H9 (cell line): ENCODE results near the gene CPT1A. TPM values are rescaled to one million over a fixed set of nuclear protein-coding genes. Genes with fewer than 3 reads are reported as not detected.
A peak's percentile ranks its signal among the peaks of the same experiment; 100 is the strongest.

ENCODE experiments used
- DNase-seq: peaks from one replicate; pipeline ENCODE4 v3.0.0-alpha.2; 2017
- H2AFZ ChIP-seq: one replicate; pipeline ENCODE4 v1.6.1; 2013; ENCODE audit warnings: mild to moderate bottlenecking, low read length, control low read depth, moderate library complexity
- H2AK5ac ChIP-seq: 2 replicates; pipeline ENCODE4 v1.6.1; 2013; ENCODE audit warnings: low read length, control low read depth, mixed read lengths; ENCODE audit not compliant: insufficient read length
- H2BK120ac ChIP-seq: one replicate; pipeline ENCODE4 v1.6.1; 2013; ENCODE audit warnings: low read depth, mild to moderate bottlenecking, low read length, control low read depth, inconsistent platforms; ENCODE audit not compliant: poor library complexity, severe bottlenecking
- H2BK12ac ChIP-seq: 2 replicates; pipeline ENCODE4 v1.6.1; 2013; ENCODE audit warnings: low read length, control low read depth, mixed read lengths, low read depth; ENCODE audit not compliant: insufficient read length
- H2BK15ac ChIP-seq: 2 replicates; pipeline ENCODE4 v1.6.1; 2013; ENCODE audit warnings: low read depth, low read length, control low read depth
- H2BK20ac ChIP-seq: one replicate; pipeline ENCODE4 v1.6.1; 2013; ENCODE audit warnings: low read depth, mild to moderate bottlenecking, low read length, control low read depth, inconsistent platforms; ENCODE audit not compliant: poor library complexity, severe bottlenecking
- H2BK5ac ChIP-seq: 2 replicates; pipeline ENCODE4 v1.6.1; 2013; ENCODE audit warnings: low read length, control low read depth, mixed read lengths; ENCODE audit not compliant: insufficient read length
- H3K14ac ChIP-seq: 2 replicates; pipeline ENCODE4 v1.6.1; 2013; ENCODE audit warnings: low read length, control low read depth; ENCODE audit not compliant: insufficient read depth
- H3K18ac ChIP-seq: 2 replicates; pipeline ENCODE4 v1.6.1; 2013; ENCODE audit warnings: low read depth, mild to moderate bottlenecking, mixed read lengths, low read length, control low read depth; ENCODE audit not compliant: insufficient read length
- H3K23ac ChIP-seq: 2 replicates; pipeline ENCODE4 v1.6.1; 2013; ENCODE audit warnings: low read length, control low read depth, mixed read lengths, low read depth; ENCODE audit not compliant: insufficient read length
- H3K23me2 ChIP-seq: 2 replicates; pipeline ENCODE4 v1.6.1; 2013; ENCODE audit warnings: low read depth, mild to moderate bottlenecking, mixed read lengths, low read length, control low read depth; ENCODE audit not compliant: insufficient read length, poor library complexity, severe bottlenecking
- H3K27ac ChIP-seq: 2 replicates; pipeline ENCODE4 v1.5.1; 2013; ENCODE audit warnings: low read length, control low read depth, mixed read lengths, low read depth; ENCODE audit not compliant: insufficient read length
- H3K27me3 ChIP-seq: 2 replicates; pipeline ENCODE4 v1.6.1; 2013; ENCODE audit warnings: low read length, control low read depth, inconsistent platforms; ENCODE audit not compliant: insufficient read depth
- H3K4ac ChIP-seq: 2 replicates; pipeline ENCODE4 v1.6.1; 2013; ENCODE audit warnings: low read depth, mild to moderate bottlenecking, control low read depth, inconsistent platforms, low read length, moderate library complexity
- H3K4me1 ChIP-seq: 2 replicates; pipeline ENCODE4 v1.6.1; 2013; ENCODE audit warnings: low read length, control low read depth, inconsistent platforms; ENCODE audit not compliant: insufficient read depth
- H3K4me2 ChIP-seq: 2 replicates; pipeline ENCODE4 v1.6.1; 2013; ENCODE audit warnings: low read length, control low read depth, mixed read lengths; ENCODE audit not compliant: insufficient read length, insufficient read depth
- H3K56ac ChIP-seq: 2 replicates; pipeline ENCODE4 v1.6.1; 2013; ENCODE audit warnings: low read depth, mild to moderate bottlenecking, mixed read lengths, low read length, control low read depth; ENCODE audit not compliant: insufficient read length
- H3K79me1 ChIP-seq: 2 replicates; pipeline ENCODE4 v1.6.1; 2013; ENCODE audit warnings: low read depth, mild to moderate bottlenecking, moderate library complexity, low read length, control low read depth, inconsistent platforms; ENCODE audit not compliant: insufficient read depth, poor library complexity, severe bottlenecking
- H3K79me2 ChIP-seq: 2 replicates; pipeline ENCODE4 v1.6.1; 2013; ENCODE audit warnings: low read length, control low read depth, inconsistent platforms; ENCODE audit not compliant: insufficient read depth
- H3K9ac ChIP-seq: 2 replicates; pipeline ENCODE4 v1.6.1; 2013; ENCODE audit warnings: low read length, control low read depth, mixed read lengths; ENCODE audit not compliant: insufficient read length; ENCODE audit errors: extremely low read depth
- H3K9me3 ChIP-seq: one replicate; pipeline ENCODE4 v1.6.1; 2013; ENCODE audit warnings: low read depth, low read length, inconsistent platforms; ENCODE audit not compliant: control insufficient read depth
- H3T11ph ChIP-seq: one replicate; pipeline ENCODE4 v1.6.1; 2013; ENCODE audit warnings: mild to moderate bottlenecking, low read length, control low read depth, inconsistent platforms
- H4K20me1 ChIP-seq: one replicate; pipeline ENCODE4 v1.6.1; 2013; ENCODE audit not compliant: control insufficient read depth, insufficient read length, insufficient read depth
- H4K5ac ChIP-seq: 2 replicates; pipeline ENCODE4 v1.6.1; 2013; ENCODE audit warnings: low read depth, mild to moderate bottlenecking, mixed read lengths, low read length, control low read depth; ENCODE audit not compliant: insufficient read length
- H4K8ac ChIP-seq: replicated peaks from 2 replicates; pipeline ENCODE4 v1.6.1; 2013; ENCODE audit warnings: low read length, control low read depth, mixed read lengths, low read depth; ENCODE audit not compliant: insufficient read length
- H4K91ac ChIP-seq: 2 replicates; pipeline ENCODE4 v1.6.1; 2013; ENCODE audit warnings: low read depth, mild to moderate bottlenecking, moderate library complexity, mixed read lengths, low read length, control low read depth; ENCODE audit not compliant: insufficient read length
- H3K27ac Mint-ChIP-seq, 3 experiments: 2 replicates in 2 of 3; 3 replicates in 1 of 3; pipeline ENCODE4 v1.8.0; 2020 to 2021; ENCODE audit warnings: mixed read lengths in 3 of 3, mild to moderate bottlenecking in 1 of 3, moderate library complexity in 1 of 3
- H3K27me3 Mint-ChIP-seq: 2 replicates; pipeline ENCODE4 v1.8.0; 2021; ENCODE audit warnings: low read depth, mild to moderate bottlenecking, moderate library complexity, mixed read lengths
- H3K36me3 Mint-ChIP-seq, 3 experiments: 2 replicates in 2 of 3; 3 replicates in 1 of 3; pipeline ENCODE4 v1.8.0; 2020 to 2021; ENCODE audit warnings: low read depth in 3 of 3, mixed read lengths in 3 of 3; ENCODE audit not compliant: insufficient read depth in 1 of 3
- H3K4me1 Mint-ChIP-seq, 2 experiments: 2 replicates each; pipeline ENCODE4 v1.8.0; 2020; ENCODE audit warnings: mixed read lengths in 2 of 2
- H3K4me3 Mint-ChIP-seq, 2 experiments: 2 replicates in 1 of 2; 3 replicates in 1 of 2; pipeline ENCODE4 v1.8.0; 2020 to 2021; ENCODE audit warnings: mild to moderate bottlenecking in 2 of 2, mixed read lengths in 2 of 2, moderate library complexity in 1 of 2
- H3K9me3 Mint-ChIP-seq, 2 experiments: 2 replicates in 1 of 2; 3 replicates in 1 of 2; pipeline ENCODE4 v1.8.0; 2020; ENCODE audit warnings: mild to moderate bottlenecking in 2 of 2, mixed read lengths in 2 of 2, moderate library complexity in 1 of 2
- WGBS: extraction: QIAGEN DNeasy Blood & Tissue Kit; methylation state at CpG from one replicate; pipeline ENCODE4 v1.1.7; 2013; ENCODE audit warnings: missing lambda C conversion rate, low lambda C conversion rate, mixed read lengths; ENCODE audit not compliant: insufficient read length; ENCODE audit errors: extremely low coverage; 5-methylcytosine and 5-hydroxymethylcytosine counted together
- total RNA-seq: library from RNA; stranded (reverse); gene quantifications from 2 replicates; pipeline ENCODE4 v1.2.1, GENCODE V29; 2021
- TF ChIP-seq, protein P1 (sequence below): fragments of 200-600 bp; sonication (generic); conservative IDR thresholded peaks from 3 replicates; pipeline ENCODE4 v1.8.0; 2021; ENCODE audit warnings: antibody characterized with exemption, mild to moderate bottlenecking

The CPT1A gene
- total RNA-seq, 1 experiment from 2014 or later, result 7.5 TPM

- peak overlapping the region; percentile 94 for H4K91ac ChIP-seq
- no peaks in the 10 kb centered on the region for H3K79me1 ChIP-seq
- no peak overlapping the region for H2BK5ac ChIP-seq
- H3K79me2 ChIP-seq, result no peaks in the 10 kb centered on the region; the same call in 1 of the 2 replicates
- H2AFZ ChIP-seq, result no peak overlapping the region
- no peak overlapping the region for H4K5ac ChIP-seq
- H3K9me3 ChIP-seq, result no peaks in the 10 kb centered on the region
- no peaks in the 10 kb centered on the region for H4K20me1 ChIP-seq
- H3K14ac ChIP-seq, result peak overlapping the region; percentile 98
- peak overlapping the region; percentile 47 for H3K4ac ChIP-seq
- Mint-ChIP-seq H3K9me3 (no peaks in the 10 kb centered on the region; a peak in 1 of 5 replicates), H3K27me3 (0 out of 2 replicates have a peak, but pooled peaks cover 2% of the 10 kb centered on the region), H3K36me3 (peaks cover 14 to 43% (median 40%) of the 10 kb centered on the region in 3 experiments; a peak in 6 of 7 replicates), H3K27ac (peak overlapping the region; percentile 75 to 89 (median 78); a peak in 6 of 7 replicates), H3K4me3 (peak overlapping the region; percentile 78 to 86), H3K4me1 (peaks cover 36 to 39% of the 10 kb centered on the region in 2 experiments)
- no peak overlapping the region for H2BK20ac ChIP-seq
- peaks cover 13% of the 10 kb centered on the region for H3K23me2 ChIP-seq
- peak overlapping the region; percentile 74 for H3K9ac ChIP-seq
- no peak overlapping the region for H2AK5ac ChIP-seq
- H3K23ac ChIP-seq, result no peak overlapping the region
- TF ChIP-seq, protein P1, sequence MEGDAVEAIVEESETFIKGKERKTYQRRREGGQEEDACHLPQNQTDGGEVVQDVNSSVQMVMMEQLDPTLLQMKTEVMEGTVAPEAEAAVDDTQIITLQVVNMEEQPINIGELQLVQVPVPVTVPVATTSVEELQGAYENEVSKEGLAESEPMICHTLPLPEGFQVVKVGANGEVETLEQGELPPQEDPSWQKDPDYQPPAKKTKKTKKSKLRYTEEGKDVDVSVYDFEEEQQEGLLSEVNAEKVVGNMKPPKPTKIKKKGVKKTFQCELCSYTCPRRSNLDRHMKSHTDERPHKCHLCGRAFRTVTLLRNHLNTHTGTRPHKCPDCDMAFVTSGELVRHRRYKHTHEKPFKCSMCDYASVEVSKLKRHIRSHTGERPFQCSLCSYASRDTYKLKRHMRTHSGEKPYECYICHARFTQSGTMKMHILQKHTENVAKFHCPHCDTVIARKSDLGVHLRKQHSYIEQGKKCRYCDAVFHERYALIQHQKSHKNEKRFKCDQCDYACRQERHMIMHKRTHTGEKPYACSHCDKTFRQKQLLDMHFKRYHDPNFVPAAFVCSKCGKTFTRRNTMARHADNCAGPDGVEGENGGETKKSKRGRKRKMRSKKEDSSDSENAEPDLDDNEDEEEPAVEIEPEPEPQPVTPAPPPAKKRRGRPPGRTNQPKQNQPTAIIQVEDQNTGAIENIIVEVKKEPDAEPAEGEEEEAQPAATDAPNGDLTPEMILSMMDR, result no peak
- H3K27me3 ChIP-seq, result no peaks in the 10 kb centered on the region
- H2BK12ac ChIP-seq, result no peak overlapping the region
- peak overlapping the region; percentile 71 for H3K4me2 ChIP-seq
- H2BK15ac ChIP-seq, result no peak overlapping the region
- peak overlapping the region; percentile 85 for H3K27ac ChIP-seq
- H3K18ac ChIP-seq, result peak overlapping the region; percentile 80
- DNase-seq, result peak; percentile 51
- peaks cover 3% of the 10 kb centered on the region for H3K4me1 ChIP-seq
- H4K8ac ChIP-seq, result peak overlapping the region; percentile 14
- H3K56ac ChIP-seq, result no peak overlapping the region
- peak overlapping the region; percentile 2 for H3T11ph ChIP-seq
- WGBS, result no CpG with 5 or more reads among the region's 20 CpGs
- no peak overlapping the region for H2BK120ac ChIP-seq
Measured at GRCh38 chr11:68749229-68750123, 92.2 kb downstream of the CPT1A start.
